NCI-H345 treated with DMSO at 0.1 percent for 48 hours (cell line): ENCODE data around the gene OR56A5.
"Not testable (repeated sequence)": the region's sequence is repeated elsewhere in the genome, so short reads cannot be mapped to it uniquely, and the experiment has no call there.

Source experiments
- DNase-seq: peaks from one replicate; lab custom pipeline; 2025; ENCODE audit not compliant: unreplicated experiment; lab: John Stamatoyannopoulos, UW

The OR56A5 gene, protein sequence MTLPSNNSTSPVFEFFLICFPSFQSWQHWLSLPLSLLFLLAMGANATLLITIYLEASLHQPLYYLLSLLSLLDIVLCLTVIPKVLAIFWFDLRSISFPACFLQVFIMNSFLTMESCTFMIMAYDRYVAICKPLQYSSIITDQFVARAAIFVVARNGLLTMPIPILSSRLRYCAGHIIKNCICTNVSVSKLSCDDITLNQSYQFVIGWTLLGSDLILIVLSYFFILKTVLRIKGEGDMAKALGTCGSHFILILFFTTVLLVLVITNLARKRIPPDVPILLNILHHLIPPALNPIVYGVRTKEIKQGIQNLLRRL

DNA sequence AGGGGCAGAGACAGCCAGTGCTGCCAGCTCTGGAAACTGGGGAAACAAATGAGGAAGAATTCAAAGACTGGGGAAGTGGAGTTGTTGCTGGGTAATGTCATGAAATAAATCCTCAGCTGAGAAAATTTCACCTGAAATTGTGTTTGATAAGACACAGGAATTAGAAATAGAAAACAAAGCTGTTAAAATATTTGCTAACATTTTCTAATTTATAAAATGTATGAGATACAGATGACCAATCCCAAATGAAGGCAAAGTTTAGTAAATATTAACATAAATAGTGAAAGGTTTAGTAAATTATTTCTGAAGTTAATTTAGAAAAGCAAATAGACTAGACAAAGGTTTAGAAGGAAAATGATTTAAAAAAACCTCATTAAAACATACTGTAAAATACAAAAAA lies at the start of gene OR56A5:
OR56A5 (minus strand) TSS at position 101 of the 400 bp plus-strand sequence; CDS start at position 101, 0 bp downstream.
- no peak for DNase-seq

- DNase-seq = no peak
Measured at GRCh38 chr11:6013042-6013441, 44.7 kb upstream of the OR56A5 start.

GRCh38 chr11:6012035-6012668 lies 43.9 kb upstream of the OR56A5 start:
- DNase-seq = no peak

GRCh38 chr11:6006846-6007245 lies 38.6 kb upstream of the OR56A5 start, which contains the start of gene OR56A4:
Gene OR56A4, minus strand, starts transcription at chr11:6006946. Its CDS starts 3,954 bp downstream, at chr11:6002992.
- no peak for DNase-seq

DNA sequence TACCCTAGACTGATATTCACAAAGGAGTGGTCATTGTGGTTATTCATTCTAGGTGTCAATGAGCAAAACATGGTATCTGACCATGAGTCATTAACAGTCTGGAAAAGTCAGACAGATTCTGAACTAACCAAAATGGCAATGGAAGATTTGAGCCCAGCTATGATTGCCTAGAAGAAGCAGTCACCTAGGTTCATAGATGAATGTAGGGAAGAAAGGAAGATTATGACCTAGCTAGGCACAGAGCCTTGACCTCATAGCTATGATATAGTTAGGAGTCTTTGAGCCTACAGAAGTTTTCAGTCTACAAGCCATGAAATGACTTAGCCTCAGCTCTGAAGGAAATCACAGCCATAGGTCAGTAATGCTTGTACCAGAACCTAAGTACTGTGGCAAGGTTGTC lies 38.1 kb upstream of the OR56A5 start:
- DNase-seq = no peak

- no peak for DNase-seq
Measured at GRCh38 chr11:6002202-6002699, 34.0 kb upstream of the OR56A5 start.

DNA sequence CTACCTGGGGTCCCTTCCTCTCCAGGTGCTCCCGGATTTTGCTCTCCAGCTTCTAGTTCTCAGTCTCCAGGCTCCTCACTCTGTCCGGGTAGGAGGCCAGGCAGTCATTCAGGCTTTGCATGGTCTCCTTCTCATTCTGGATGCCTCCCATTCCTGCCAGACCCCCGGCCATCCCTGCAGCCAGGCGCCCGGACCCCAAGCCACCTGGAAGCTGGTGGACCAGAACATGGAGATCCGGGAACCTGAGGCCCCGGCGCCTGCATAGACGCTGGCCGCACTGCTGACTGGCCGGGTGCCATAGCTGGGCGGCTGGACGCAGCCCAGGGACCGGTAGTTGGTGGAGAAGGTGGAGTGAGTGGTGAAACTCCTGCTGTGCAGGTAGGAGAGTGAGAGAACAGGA lies 26.5 kb upstream of the OR56A5 start:
- no peak for DNase-seq

DNA sequence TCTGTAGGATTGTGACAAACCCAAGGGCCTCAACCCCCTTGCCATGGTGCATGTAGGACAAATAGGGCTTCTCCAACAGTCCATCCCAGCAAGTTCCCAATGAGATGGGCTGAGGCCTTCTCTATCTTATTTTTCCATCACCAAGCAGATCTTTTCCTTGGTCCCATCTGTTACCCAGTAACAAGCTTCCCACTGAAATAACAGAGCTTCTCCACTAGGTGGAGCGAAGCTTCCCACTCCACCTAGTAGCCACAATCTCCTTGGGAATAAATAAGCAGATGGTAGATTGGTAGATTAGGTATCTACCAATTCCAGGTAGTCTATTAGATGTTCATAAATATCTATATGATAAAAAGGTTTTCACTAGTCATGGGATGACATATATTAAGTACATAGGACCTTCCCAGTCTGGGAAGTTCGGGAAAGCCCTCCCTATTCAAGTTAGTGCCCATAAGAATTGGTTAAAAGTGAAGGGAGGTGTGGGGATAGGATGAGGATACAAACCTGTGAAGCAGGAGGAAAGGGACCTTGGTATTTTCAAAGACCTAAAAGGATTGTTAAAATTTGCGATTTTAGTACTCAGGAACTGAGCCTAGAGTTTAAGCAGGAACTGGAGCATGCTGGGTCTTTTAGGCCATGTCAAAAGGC lies 24.4 kb upstream of the OR56A5 start:
- peak; percentile 0 for DNase-seq

- no peak for DNase-seq
Measured at GRCh38 chr11:5992150-5992549, 23.9 kb upstream of the OR56A5 start.

- no peak for DNase-seq
Measured at GRCh38 chr11:5989203-5989602, 20.9 kb upstream of the OR56A5 start.

GRCh38 chr11:5986885-5987284 lies 18.6 kb upstream of the OR56A5 start, which contains the start of gene OR52L1:
Gene OR52L1, minus strand, starts transcription at chr11:5986985. Its CDS starts 55 bp downstream, at chr11:5986930.
- DNase-seq = no peak

- DNase-seq = no peak
Measured at GRCh38 chr11:5983443-5983842, 15.1 kb upstream of the OR56A5 start.

GRCh38 chr11:5973530-5973929 lies 5.2 kb upstream of the OR56A5 start:
- no peak for DNase-seq

GRCh38 chr11:5967708-5968107 lies 586 bp downstream of the OR56A5 start:
- DNase-seq = no peak

GRCh38 chr11:5966958-5967357 lies 1.3 kb downstream of the OR56A5 start:
- no peak for DNase-seq

DNA sequence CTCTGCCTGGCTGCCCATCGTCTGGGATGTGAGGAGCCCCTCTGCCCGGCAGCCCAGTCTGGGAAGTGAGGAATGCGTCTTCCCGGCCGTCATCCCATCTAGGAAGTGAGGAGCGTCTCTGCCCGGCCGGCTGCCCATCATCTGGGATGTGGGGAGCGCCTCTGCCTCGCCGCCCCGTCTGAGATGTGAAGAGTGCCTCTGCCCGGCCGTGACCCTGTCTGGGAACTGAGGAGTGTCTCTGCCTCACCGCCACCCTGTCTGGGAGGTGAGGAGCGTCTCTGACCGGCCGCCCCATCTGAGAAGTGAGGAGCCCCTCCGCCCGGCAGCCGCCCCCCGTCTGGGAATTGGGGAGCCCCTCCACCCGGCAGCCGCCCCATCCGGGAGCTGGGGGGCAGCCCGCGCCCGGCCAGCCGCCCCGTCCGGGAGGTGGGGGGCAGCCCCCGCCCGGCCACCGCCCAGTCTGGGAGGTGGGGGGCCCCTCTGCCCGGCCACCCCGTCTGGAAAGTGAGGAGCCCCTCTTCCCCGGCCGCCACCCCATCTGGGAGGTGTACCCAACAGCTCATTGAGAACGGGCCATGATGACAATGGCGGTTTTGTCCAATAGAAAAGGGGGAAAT lies 7.5 kb downstream of the OR56A5 start:
- DNase-seq = not testable (repeated sequence)

GRCh38 chr11:5955586-5955985 lies 12.7 kb downstream of the OR56A5 start:
- no peak for DNase-seq

GRCh38 chr11:5941951-5942350 lies 26.3 kb downstream of the OR56A5 start, which contains the start of gene OR56A3:
Gene OR56A3, plus strand, starts transcription at chr11:5942251. Its CDS starts 5,096 bp downstream, at chr11:5947347.
- DNase-seq = no peak

DNA sequence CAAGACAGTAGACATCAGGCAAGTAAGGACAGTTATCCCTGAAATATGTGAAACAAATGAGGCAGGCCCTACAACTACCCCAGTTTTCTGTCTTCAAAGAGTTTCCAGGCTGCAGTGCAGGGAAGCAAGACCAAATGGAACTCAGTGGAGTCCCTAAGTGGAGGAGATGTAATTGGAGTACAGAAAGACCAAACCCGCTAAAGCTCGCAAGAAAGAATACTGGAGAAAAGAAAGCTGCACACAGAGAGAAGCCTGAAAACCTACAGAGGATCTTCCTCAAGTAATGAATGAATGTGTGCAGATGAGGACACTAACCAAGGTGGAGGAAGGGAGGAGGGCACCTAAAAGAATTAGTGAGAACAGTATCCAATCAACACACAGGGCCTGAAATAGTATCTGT lies 27.5 kb downstream of the OR56A5 start:
- no peak for DNase-seq

- no peak for DNase-seq
Measured at GRCh38 chr11:5938603-5938965, 29.7 kb downstream of the OR56A5 start.

- no peak for DNase-seq
Measured at GRCh38 chr11:5937868-5938602, 30.3 kb downstream of the OR56A5 start.
